Choroid plexus epithelial cell (primary cell): ENCODE data around the gene KDM2B.

Experiments
- DNase-seq: peaks from one replicate; pipeline ENCODE4 v3.0.0-alpha.2; 2010; ENCODE audit warnings: low read depth
- H3K4me3 ChIP-seq: 2 replicates; pipeline ENCODE4 v1.5.1; 2011; ENCODE audit warnings: low read depth, mild to moderate bottlenecking, control low read depth, low read length, moderate library complexity
- TF ChIP-seq, protein P1 (sequence below): conservative IDR thresholded peaks from 2 replicates; pipeline ENCODE4 v1.5.1; 2011; ENCODE audit warnings: low read depth, mild to moderate bottlenecking, control low read depth, inconsistent platforms, low read length, moderate library complexity

KDM2B gene

DNA sequence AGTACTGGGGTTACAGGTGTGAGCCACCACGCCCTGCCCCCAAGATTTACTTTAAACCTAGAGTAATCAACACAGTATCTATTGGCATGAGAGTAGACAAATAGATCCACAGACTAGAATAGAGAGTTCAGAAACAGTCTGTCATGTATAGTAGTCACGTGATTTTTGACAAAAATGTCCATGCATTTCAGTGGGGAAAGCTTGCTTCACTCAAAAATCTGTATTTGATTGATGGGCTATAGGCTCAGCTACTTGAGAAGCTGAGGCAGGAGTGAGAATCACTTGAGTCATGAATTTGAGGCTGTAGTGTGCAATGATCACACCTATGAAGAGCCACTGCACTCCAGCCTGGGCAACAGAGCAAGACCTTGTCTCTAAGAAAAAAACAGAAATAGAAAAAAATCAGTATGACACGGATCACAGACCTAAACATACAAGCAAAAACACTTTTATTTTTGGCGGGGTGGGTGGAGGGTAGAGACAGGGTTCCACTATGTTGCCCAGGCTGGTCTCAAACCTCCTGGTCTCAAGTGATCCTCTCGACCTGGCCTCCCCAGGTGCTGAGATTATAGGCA is 37.9 kb upstream of the KDM2B start:
- H3K4me3 ChIP-seq = no peak overlapping the region
- TF ChIP-seq, protein P1, sequence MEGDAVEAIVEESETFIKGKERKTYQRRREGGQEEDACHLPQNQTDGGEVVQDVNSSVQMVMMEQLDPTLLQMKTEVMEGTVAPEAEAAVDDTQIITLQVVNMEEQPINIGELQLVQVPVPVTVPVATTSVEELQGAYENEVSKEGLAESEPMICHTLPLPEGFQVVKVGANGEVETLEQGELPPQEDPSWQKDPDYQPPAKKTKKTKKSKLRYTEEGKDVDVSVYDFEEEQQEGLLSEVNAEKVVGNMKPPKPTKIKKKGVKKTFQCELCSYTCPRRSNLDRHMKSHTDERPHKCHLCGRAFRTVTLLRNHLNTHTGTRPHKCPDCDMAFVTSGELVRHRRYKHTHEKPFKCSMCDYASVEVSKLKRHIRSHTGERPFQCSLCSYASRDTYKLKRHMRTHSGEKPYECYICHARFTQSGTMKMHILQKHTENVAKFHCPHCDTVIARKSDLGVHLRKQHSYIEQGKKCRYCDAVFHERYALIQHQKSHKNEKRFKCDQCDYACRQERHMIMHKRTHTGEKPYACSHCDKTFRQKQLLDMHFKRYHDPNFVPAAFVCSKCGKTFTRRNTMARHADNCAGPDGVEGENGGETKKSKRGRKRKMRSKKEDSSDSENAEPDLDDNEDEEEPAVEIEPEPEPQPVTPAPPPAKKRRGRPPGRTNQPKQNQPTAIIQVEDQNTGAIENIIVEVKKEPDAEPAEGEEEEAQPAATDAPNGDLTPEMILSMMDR = no peak
- no peak for DNase-seq

DNA sequence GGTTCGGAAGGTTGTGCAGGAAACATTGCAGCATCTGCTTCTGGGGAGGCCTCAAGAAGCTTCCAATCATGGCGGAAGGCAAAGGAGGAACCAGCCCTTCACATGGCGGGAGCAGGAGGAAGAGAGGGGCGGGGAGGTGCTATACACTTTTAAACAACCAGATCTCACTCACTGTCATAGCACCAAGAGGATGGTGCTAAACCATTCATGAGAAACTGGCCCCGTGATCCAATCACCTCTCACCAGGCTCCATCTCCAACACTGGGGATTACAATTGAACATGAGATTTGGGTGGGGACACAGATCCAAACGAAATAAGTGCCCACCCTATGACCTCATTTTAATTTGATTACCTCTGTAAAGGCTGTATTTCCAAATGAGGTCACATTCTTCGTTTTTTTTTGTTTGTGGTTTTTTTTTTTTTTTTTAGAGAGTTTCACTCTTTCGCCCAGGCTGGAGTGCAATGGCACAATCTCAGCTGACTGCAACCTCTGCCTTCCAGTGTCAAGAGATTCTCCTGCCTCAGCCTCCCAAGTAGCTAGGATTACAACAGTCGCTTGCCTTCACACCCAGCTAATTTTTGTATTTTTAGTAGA is 34.1 kb upstream of the KDM2B start:
- no peak for DNase-seq
- TF ChIP-seq, protein P1 = no peak
- H3K4me3 ChIP-seq = no peak overlapping the region

DNA sequence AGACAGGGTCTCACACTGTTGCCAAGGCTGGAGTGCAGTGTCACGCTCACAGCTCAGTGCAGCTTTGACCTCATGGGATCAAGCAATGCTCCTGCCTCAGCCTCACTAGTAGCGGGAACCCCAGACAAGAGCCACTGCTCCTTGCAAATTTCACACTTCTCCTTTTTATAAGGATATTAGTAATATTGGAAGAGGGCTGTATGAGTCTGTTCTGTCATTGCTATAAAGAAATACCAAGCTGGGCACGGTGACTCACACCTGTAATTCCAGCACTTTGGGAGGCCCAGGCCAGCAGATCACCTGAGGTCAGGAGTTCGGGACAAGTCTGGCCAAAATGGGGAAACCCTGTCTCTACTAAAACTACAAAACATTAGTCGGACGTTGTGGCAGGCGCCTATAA is 32.6 kb upstream of the KDM2B start:
- no peak for DNase-seq
- TF ChIP-seq, protein P1 = no peak

DNA sequence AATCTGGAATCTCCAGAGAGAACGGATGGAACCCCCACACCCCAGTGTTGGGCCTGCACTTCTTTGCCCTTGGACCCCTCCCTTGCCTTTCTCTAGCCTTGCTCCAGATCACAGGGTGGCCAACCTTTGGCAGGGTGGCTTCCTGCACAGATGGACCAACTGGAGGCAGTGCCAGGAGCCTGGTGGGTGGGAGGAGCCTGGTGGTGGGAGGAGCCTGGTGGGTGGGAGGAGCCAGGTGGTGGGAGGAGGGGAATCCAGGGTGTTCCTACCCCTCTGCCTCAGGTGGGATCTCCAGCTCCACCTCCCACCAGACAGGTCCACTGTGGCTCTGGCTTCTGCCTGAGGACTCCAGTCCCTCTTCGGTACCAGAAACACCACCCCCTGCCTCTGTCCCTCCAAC is 30.5 kb upstream of the KDM2B start:
- TF ChIP-seq, protein P1 = no peak
- no peak for DNase-seq
- H3K4me3 ChIP-seq = no peak overlapping the region

More for the DNA sequence above, 32.6 kb upstream of the KDM2B start:
- no peak overlapping the region for H3K4me3 ChIP-seq

DNA sequence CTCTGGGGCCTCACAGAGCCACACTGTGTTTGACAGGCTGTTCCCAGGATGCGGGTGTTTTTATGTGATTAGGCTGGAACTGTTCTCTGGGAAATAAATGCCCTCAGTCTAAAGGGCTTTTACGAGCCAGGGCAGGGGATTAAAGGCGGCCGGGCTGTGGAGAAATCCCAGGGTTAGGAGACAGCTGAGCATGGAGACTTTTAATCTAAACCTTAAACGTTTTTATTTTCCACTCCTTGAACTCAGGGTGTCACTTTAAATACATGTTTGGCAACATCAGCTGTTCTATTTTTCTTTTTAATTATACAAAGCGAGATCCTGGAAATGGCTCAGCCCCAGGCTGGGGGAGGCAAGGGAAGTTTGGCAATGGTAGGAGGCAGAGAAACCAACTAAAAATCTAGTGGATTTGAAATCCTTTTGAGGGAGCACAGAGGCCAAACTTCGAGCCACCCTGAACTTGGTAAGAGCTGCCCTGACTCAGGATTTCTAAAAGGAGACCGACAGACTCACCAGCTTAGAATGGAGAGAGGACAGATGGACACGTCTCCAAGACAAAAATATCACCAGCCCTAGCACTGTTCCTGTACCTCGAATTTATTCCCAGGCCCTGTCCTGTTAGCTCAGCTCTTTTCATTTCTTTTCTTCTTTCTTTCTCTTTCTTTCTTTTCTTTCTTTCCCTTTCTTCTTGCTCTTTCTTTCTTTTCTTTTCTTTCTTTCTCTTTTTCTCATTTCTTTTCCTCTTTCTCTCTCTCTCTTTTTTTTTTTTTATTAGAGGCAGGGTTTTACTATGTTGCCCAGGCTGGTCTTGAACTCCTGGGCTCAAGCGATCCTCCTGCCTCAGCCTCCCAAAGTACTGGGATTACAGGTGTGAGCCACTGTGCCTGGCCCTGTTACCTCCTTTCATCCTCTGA is 29.7 kb upstream of the KDM2B start:
- TF ChIP-seq, protein P1 = no peak
- H3K4me3 ChIP-seq = no peak overlapping the region
- DNase-seq = peak; percentile 22

DNA sequence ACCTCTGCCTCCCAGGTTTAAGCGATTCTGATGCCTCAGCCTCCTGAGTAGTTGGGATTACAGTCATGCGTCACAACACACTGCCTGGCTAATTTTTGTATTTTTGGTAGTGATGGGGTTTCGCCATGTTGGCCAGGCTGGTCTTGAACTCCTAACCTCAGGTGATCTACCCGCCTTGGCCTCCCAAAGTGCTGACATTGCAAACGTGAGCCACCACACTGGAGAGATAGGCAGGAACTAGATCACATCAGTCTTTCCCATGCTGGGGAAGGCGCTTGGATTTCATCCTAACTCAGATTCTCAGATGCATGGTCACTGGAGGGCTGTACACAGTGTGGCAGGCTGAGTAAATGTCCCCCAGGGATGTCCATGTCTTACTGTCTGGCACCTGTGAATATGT is 27.5 kb upstream of the KDM2B start:
- H3K4me3 ChIP-seq = no peak overlapping the region
- TF ChIP-seq, protein P1 = no peak
- no peak for DNase-seq
